NCI-H526 (cell line): Measurements from ENCODE around the gene SUCLG1.

ENCODE experiments used
- DNase-seq, 2 experiments: peaks; one replicate each; lab custom pipeline; 2025; lab: John Stamatoyannopoulos, UW

The SUCLG1 gene

GRCh38 chr2:84461310-84461709 is 2.2 kb upstream of the SUCLG1 start:
- DNase-seq = no peak

DNA sequence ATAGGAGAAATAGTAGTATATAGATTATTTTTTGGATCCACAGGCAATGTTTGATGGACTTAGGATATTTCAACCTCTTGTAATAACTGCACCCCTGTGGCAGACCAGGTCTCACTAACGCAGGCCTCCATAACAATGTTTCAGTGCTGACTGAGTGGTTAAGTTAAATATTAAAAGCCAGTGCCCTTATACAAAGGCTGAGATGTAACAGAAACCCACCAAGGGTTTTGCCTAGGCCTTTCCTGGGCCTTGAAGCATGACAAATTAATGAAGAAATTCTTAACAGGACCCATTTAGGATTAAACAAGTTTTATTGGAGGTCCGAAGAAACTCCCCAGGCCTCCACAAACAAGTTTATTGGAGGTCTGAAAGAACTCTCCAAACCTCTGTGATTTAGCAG is 1.6 kb upstream of the SUCLG1 start:
- DNase-seq = no peak

DNA sequence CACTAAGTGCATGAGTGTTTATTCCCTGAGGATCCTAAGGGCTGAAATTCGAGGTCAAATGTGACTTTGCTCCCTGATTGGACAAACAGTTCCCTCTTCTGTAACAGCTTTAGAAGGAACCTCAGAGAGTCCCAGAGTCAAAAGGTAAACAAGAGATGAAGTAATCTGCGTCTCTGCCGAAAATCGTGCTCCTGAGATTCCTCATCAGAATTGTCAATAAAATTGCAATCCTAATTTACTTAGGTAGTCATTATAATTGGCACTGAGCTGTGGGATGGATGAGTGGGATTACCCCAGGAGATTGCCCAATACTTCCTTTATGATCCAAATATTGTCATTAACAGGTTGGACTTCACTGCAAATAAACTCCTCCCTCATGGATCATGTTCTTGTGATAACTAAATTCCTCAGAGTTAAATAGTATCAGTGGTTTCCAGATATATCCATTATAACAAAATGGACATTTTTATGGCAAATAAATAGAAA is 907 bp upstream of the SUCLG1 start:
- DNase-seq = no peak

GRCh38 chr2:84458551-84459017 is 496 bp downstream of the SUCLG1 start:
- peak; percentile 11 to 23 for DNase-seq

DNA sequence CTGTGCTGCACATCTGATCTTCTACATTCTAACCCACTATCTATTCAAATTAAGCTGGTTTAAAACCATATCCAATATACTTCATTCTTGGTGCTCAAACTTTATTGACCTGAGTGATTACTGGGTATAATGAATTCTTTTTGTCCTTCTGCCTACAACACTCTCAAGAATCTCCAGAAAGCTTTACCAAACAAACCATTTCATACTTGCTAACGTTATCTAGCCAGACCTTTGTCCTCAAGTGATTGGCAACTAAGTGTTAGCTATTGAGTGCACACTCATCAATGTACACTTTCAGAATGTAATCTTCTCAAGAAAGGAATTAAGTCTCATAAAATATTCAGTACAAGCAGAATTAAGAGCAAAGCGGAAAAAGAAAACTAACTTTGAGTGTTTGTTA is 1.4 kb downstream of the SUCLG1 start:
- DNase-seq = no peak

DNA sequence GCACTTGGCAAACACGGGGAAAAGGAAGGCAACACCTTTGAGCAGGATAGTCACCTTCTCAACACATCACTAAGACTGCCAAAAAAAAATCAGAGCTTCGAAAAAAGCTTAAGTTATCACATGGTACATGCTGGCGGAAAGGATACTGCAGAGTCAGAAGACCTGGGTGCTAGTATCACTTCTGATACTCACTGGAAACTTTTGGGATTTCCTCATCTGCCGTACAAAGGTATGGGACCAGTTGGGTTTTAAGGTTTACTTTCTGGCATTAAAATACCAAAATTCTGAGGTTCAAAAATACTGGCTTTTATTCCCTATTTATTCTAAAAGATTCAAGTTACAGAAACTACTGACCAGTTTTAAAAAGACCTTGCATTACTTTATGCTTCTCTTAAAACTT is 2.9 kb downstream of the SUCLG1 start:
- no peak for DNase-seq

DNA sequence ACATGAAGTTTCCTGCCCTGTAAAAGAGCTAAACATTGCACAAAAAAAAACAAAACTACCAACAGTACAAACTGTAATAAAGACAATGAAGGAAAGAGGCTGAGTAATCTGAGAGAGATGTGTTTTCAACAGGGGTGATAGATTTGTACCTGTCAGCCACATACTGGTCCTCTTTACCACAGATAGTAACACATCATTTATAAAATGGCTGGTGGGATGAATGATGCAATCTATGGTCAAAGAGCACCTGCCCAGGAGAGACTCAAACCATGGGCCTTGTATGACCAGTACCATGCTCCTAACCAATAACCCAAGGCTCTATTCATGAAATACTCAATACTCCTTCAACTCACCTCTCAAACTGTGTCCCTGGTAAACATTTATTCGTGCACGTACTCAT is 4.5 kb downstream of the SUCLG1 start:
- no peak for DNase-seq

- DNase-seq = no peak
These were observed 6.5 kb downstream of the SUCLG1 start for GRCh38 chr2:84452624-84453023.

- no peak for DNase-seq
These were observed 7.5 kb downstream of the SUCLG1 start for GRCh38 chr2:84451579-84451978.

GRCh38 chr2:84450288-84451227 is 8.5 kb downstream of the SUCLG1 start:
- DNase-seq = no peak

GRCh38 chr2:84449711-84450110 is 9.4 kb downstream of the SUCLG1 start:
- no peak for DNase-seq

DNA sequence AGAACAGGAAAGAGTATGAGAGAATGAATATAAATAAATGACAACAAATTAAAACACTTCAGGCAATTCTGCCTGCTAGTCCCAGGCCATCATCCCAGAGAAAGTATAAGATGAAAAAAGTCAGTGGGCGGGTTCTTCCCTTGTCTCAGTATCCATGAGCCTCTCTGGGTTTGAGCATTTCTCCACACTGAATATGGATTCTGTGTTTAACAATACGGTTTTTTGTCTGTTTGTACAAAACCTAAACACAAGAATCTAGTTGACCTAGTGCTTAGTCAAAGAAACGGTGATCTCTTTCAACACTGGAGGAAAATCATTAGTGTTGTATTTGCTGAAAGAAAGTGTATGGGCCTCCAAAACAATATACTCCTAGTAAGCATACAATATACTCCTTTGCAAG is 10.0 kb downstream of the SUCLG1 start:
- no peak for DNase-seq

GRCh38 chr2:84443477-84443876 is 15.6 kb downstream of the SUCLG1 start:
- DNase-seq = no peak

GRCh38 chr2:84442888-84443287 is 16.2 kb downstream of the SUCLG1 start:
- DNase-seq = no peak

- DNase-seq = no peak
These were observed 17.6 kb downstream of the SUCLG1 start for GRCh38 chr2:84441505-84441904.

DNA sequence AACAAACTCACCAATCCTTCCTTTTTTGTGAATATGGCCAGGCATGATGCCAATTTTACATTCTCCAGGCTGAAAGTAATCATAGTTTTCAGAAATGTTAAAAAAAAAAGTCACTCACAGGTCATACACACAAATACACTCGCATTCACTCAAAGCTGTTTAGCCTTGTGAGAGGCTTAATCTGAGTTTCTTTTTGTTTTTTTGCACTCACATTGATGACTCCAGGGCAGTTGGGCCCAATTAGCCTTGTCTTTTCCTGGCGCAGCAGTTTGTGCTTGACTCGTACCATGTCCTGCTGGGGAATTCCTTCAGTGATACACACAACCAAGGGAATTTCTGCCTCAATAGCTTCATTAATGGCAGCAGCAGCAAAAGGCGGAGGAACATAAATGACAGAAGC is 18.0 kb downstream of the SUCLG1 start:
- DNase-seq = no peak

- peak in 1 of 2 experiments; percentile 12 for DNase-seq
These were observed 23.6 kb downstream of the SUCLG1 start for GRCh38 chr2:84435345-84436025.

DNA sequence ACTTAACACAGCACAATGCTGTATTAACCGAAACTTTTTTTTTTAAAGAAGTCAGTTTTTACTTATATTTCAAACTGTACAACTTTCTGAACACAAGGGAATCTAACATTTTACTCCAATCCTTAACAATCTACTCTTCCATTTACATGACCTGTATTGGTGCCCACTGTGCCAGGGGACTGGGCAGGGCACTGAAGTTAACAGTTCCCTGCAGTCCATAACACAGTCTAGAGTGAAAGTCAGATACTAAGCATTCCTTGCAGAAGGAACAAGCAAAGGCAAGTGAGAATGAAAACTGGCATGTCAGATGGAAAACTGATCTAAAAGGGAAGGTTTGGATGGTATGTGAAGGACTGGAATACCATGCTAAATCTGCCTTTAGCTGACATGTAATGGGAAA is 29.8 kb downstream of the SUCLG1 start:
- DNase-seq = no peak

DNA sequence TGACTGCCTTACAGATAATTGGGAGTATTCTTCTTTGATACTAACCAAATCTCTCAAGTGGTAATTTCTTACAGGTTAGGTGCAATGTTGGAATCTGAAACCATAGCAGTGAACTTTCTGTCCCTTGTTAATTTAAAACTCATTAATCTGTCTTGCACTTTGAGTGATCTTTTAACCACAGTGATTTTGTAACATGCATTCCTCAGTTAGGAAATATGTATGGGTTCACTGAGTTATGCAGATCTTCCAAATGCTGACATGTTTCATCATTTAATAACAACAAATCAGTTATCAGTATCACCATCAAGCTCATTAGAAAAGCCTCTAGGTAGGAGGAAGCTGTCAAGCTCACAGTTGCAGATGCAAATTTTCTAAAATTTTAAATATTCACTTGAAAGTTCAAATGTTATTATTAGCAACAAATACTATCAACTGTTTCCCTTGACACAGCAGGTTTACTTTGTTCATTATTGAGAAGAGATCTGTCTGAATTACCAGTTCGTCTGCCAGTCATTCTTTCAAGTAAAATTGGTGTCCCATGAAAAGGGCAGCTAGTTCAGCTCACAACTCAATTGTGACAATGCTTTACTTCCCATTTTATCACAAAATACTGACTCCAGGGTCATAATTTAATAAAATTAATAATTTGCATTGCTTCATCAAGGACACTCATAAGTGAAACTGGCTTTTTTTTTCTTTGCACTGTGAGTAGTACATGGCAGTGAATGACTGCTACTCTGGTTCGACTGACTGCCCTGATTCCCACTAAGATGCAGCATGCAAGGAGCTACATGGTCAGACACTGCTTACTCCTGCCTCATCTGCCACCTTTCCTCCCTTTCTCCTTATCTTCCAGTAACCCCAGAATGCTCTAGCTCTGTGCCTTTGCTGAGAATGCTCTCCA is 31.6 kb downstream of the SUCLG1 start:
- no peak for DNase-seq

DNA sequence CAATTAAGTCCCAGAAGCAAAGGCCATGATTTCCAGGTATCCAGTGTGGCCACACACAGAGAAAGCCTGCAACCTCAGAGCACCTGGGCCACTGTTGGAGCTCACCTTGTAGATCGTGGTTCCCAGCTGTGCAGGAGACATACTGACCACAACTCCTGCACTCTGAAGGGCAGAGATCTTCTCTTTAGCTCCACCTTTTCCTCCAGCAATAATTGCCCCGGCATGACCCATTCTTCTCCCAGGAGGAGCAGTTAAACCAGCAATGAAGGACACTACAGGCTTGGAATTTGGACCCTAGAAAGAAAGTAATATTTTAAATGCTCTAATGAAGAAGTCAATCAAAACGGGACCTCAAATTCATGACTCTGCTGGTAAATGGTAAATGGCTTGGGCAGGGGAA is 33.8 kb downstream of the SUCLG1 start:
- DNase-seq = no peak

GRCh38 chr2:84424152-84424551 is 34.9 kb downstream of the SUCLG1 start:
- peak in 1 of 2 experiments; percentile 4 for DNase-seq

- no peak for DNase-seq
These were observed 37.3 kb downstream of the SUCLG1 start for GRCh38 chr2:84421791-84422190.
